Mesenchymal stem cell (in vitro differentiated cells and primary cell): Measurements from ENCODE around the gene PARD3.

Source experiments
- DNase-seq: peaks from one replicate; pipeline ENCODE4 v3.0.0-alpha.2; 2013
- H2AFZ ChIP-seq: one replicate; pipeline ENCODE4 v1.6.1; 2013; ENCODE audit warnings: low read depth, mild to moderate bottlenecking, control low read depth, inconsistent platforms, low read length, moderate library complexity
- H2AK5ac ChIP-seq: 2 replicates; pipeline ENCODE4 v1.6.1; 2013; ENCODE audit warnings: low read length, moderate library complexity, mild to moderate bottlenecking, inconsistent platforms; ENCODE audit not compliant: severe bottlenecking
- H2BK120ac ChIP-seq: one replicate; pipeline ENCODE4 v1.6.1; 2013; ENCODE audit warnings: low read depth, mild to moderate bottlenecking, inconsistent platforms, low read length, moderate library complexity
- H2BK12ac ChIP-seq, 2 experiments: one replicate each; pipeline ENCODE4 v1.6.1; 2013; ENCODE audit warnings: inconsistent platforms in 2 of 2, low read length in 2 of 2, mild to moderate bottlenecking in 2 of 2, moderate library complexity in 2 of 2, control low read depth in 1 of 2
- H2BK15ac ChIP-seq: one replicate; pipeline ENCODE4 v1.6.1; 2013; ENCODE audit warnings: mild to moderate bottlenecking, low read depth, inconsistent platforms; ENCODE audit not compliant: poor library complexity, severe bottlenecking
- H2BK5ac ChIP-seq: 2 replicates; pipeline ENCODE4 v1.6.1; 2013; ENCODE audit warnings: low read depth, mild to moderate bottlenecking, low read length, control low read depth, inconsistent platforms; ENCODE audit not compliant: poor library complexity, severe bottlenecking
- H3K14ac ChIP-seq, 2 experiments: one replicate each; pipeline ENCODE4 v1.6.1; 2013; ENCODE audit warnings: inconsistent platforms in 2 of 2, low read length in 2 of 2, control low read depth in 1 of 2, mild to moderate bottlenecking in 1 of 2, moderate library complexity in 1 of 2
- H3K18ac ChIP-seq, 2 experiments: one replicate each; pipeline ENCODE4 v1.6.1; 2013; ENCODE audit warnings: inconsistent platforms in 2 of 2, low read length in 2 of 2, control low read depth in 1 of 2, low read depth in 1 of 2, mild to moderate bottlenecking in 1 of 2
- H3K23ac ChIP-seq, 2 experiments: one replicate each; pipeline ENCODE4 v1.6.1; 2013; ENCODE audit warnings: inconsistent platforms in 2 of 2, low read length in 2 of 2, mild to moderate bottlenecking in 2 of 2, moderate library complexity in 2 of 2, control low read depth in 1 of 2
- H3K27ac ChIP-seq: 2 replicates; pipeline ENCODE4 v1.5.1; 2013; ENCODE audit warnings: mild to moderate bottlenecking, moderate library complexity, low read length, control low read depth, inconsistent platforms; ENCODE audit not compliant: poor library complexity, severe bottlenecking
- H3K27me3 ChIP-seq, 2 experiments: 2 replicates each; pipeline versions ENCODE4 v1.6.1 to v1.7.0; 2013; ENCODE audit warnings: low read length in 2 of 2, mild to moderate bottlenecking in 2 of 2, moderate library complexity in 2 of 2, control low read depth in 1 of 2, inconsistent platforms in 1 of 2; ENCODE audit not compliant: control insufficient read depth in 1 of 2, insufficient read depth in 1 of 2
- H3K36me3 ChIP-seq, 2 experiments: 2 replicates each; pipeline versions ENCODE4 v1.6.1 to v1.7.0; 2013; ENCODE audit warnings: low read length in 2 of 2, control low read depth in 1 of 2, inconsistent platforms in 1 of 2, low read depth in 1 of 2, mild to moderate bottlenecking in 1 of 2; ENCODE audit not compliant: insufficient read depth in 2 of 2, control insufficient read depth in 1 of 2
- H3K4ac ChIP-seq, 2 experiments: one replicate each; pipeline ENCODE4 v1.6.1; 2013; ENCODE audit warnings: inconsistent platforms in 2 of 2, low read length in 2 of 2, mild to moderate bottlenecking in 2 of 2, moderate library complexity in 2 of 2, control low read depth in 1 of 2, low read depth in 1 of 2
- H3K4me1 ChIP-seq: 2 replicates; pipeline ENCODE4 v1.6.1; 2013; ENCODE audit warnings: low read depth, low read length, control low read depth; ENCODE audit not compliant: control insufficient read depth, insufficient read depth
- H3K4me2 ChIP-seq: 2 replicates; pipeline ENCODE4 v1.6.1; 2013; ENCODE audit warnings: low read length, mild to moderate bottlenecking, inconsistent platforms; ENCODE audit not compliant: poor library complexity, severe bottlenecking
- H3K4me3 ChIP-seq, 2 experiments: 2 replicates each; pipeline versions ENCODE4 v1.5.1 to v1.7.0; 2013; ENCODE audit warnings: low read length in 2 of 2, mild to moderate bottlenecking in 2 of 2, control low read depth in 1 of 2, low read depth in 1 of 2; ENCODE audit not compliant: insufficient read depth in 1 of 2
- H3K79me1 ChIP-seq: replicated peaks from 2 replicates; pipeline ENCODE4 v1.6.1; 2013; ENCODE audit warnings: mild to moderate bottlenecking, control low read depth, low read length, inconsistent platforms; ENCODE audit not compliant: poor library complexity, severe bottlenecking
- H3K9ac ChIP-seq: 2 replicates; pipeline ENCODE4 v1.7.0; 2013; ENCODE audit warnings: mild to moderate bottlenecking, low read length, moderate library complexity
- H3K9me3 ChIP-seq: 2 replicates; pipeline ENCODE4 v1.7.0; 2013; ENCODE audit warnings: mild to moderate bottlenecking, low read length; ENCODE audit not compliant: control insufficient read depth
- H4K8ac ChIP-seq: one replicate; pipeline ENCODE4 v1.6.1; 2013; ENCODE audit warnings: inconsistent platforms, mild to moderate bottlenecking, low read length, moderate library complexity
- H4K91ac ChIP-seq: one replicate; pipeline ENCODE4 v1.6.1; 2013; ENCODE audit warnings: mild to moderate bottlenecking, low read length, inconsistent platforms
- WGBS: methylation state at CpG from one replicate; pipeline ENCODE4 v1.1.7; 2013; ENCODE audit warnings: mixed read lengths; 5-methylcytosine and 5-hydroxymethylcytosine counted together

PARD3 gene

DNA sequence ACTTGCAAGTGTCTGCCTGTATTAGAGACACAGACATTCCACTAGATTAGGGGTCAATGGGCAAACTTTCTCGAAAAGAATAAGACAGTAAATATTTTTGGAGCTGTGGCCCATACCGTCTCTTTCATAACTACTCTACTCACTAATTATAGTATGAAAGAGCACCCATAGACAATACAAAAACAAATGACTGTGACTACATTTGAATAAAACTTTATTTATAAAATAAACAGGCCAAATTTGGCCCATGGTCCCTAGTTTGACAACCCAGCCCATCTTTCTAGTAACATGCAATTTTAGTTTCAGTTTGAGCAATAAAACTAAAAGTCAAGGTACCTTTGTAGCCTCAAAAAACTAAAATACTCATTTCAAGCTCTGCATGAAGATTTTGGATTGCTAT lies 294.6 kb downstream of the PARD3 start:
- no peak overlapping the region for H3K23ac ChIP-seq
- no peak overlapping the region for H3K14ac ChIP-seq
- H3K4me1 ChIP-seq, result no peaks in the 10 kb centered on the region
- no peak overlapping the region for H3K9ac ChIP-seq
- peaks cover 14% of the 10 kb centered on the region for H3K79me1 ChIP-seq
- no peak overlapping the region for H2BK12ac ChIP-seq
- WGBS, result 94% methylated on average over 2 of the region's 2 CpGs
- H3K9me3 ChIP-seq, result no peaks in the 10 kb centered on the region
- no peak for DNase-seq
- no peaks in the 10 kb centered on the region for H3K36me3 ChIP-seq
- H3K4me3 ChIP-seq, result no peak overlapping the region
- no peak overlapping the region for H4K91ac ChIP-seq
- no peak overlapping the region for H2BK120ac ChIP-seq
- H4K8ac ChIP-seq, result no peak overlapping the region
- H2BK15ac ChIP-seq, result no peak overlapping the region
- H2BK5ac ChIP-seq, result no peak overlapping the region
- H3K4me2 ChIP-seq, result no peak overlapping the region
- no peak overlapping the region for H2AFZ ChIP-seq
- H3K4ac ChIP-seq, result no peak overlapping the region
- H3K27ac ChIP-seq, result no peak overlapping the region
- no peak overlapping the region for H3K18ac ChIP-seq
- no peak overlapping the region for H2AK5ac ChIP-seq
- no peaks in the 10 kb centered on the region for H3K27me3 ChIP-seq

- H2AK5ac ChIP-seq, result no peak overlapping the region
- no peak overlapping the region for H3K9ac ChIP-seq
- no peak overlapping the region for H3K27ac ChIP-seq
- H2BK120ac ChIP-seq, result no peak overlapping the region
- H3K4me3 ChIP-seq, result no peak overlapping the region
- H3K27me3 ChIP-seq, result no peaks in the 10 kb centered on the region
- H3K14ac ChIP-seq, result no peak overlapping the region
- H3K23ac ChIP-seq, result no peak overlapping the region
- no peak overlapping the region for H4K91ac ChIP-seq
- H3K79me1 ChIP-seq, result peaks cover 17% of the 10 kb centered on the region
- WGBS, result 96% methylated on average over 6 of the region's 7 CpGs
- no peaks in the 10 kb centered on the region for H3K4me1 ChIP-seq
- H3K9me3 ChIP-seq, result no peaks in the 10 kb centered on the region
- H3K36me3 ChIP-seq, result peaks cover 0 to 3% of the 10 kb centered on the region in 2 experiments
- no peak for DNase-seq
- no peak overlapping the region for H3K18ac ChIP-seq
- no peak overlapping the region for H3K4me2 ChIP-seq
- H2BK12ac ChIP-seq, result no peak overlapping the region
- H2BK15ac ChIP-seq, result no peak overlapping the region
- H2BK5ac ChIP-seq, result no peak overlapping the region
- no peak overlapping the region for H3K4ac ChIP-seq
- H2AFZ ChIP-seq, result no peak overlapping the region
- no peak overlapping the region for H4K8ac ChIP-seq
These were observed 295.0 kb downstream of the PARD3 start for GRCh38 chr10:34520084-34520483.

DNA sequence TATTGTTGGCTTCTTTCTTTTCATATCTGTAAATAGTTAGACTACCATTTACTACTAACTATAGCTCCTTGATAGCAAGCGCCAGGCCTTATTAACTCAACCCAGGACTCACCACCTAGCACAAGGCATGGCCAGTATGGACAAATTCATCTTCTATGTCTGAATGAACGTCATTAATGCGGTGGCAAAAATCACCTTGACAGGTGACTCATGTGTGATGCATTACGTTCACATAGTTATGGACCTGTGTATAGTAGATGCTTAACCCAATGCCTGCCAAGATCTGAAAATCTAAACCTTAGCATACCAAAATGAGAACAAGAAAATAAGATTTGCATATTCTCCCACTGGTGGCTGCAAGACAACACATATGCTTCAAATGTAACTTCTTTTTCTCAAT lies 300.8 kb downstream of the PARD3 start:
- WGBS, result 95% methylated on average over 4 of the region's 4 CpGs
- peaks cover 0 to 3% of the 10 kb centered on the region in 2 experiments for H3K36me3 ChIP-seq

GRCh38 chr10:34513636-34514035 lies 301.5 kb downstream of the PARD3 start:
- no peak overlapping the region for H3K27ac ChIP-seq
- H4K8ac ChIP-seq, result no peak overlapping the region
- peaks cover 28% of the 10 kb centered on the region for H3K79me1 ChIP-seq
- H3K14ac ChIP-seq, result no peak overlapping the region
- no peak overlapping the region for H3K18ac ChIP-seq
- no peak overlapping the region for H3K4me2 ChIP-seq
- no peak overlapping the region for H4K91ac ChIP-seq
- H2BK12ac ChIP-seq, result no peak overlapping the region
- no peak overlapping the region for H2AK5ac ChIP-seq
- DNase-seq, result no peak
- H2BK120ac ChIP-seq, result no peak overlapping the region
- H2BK15ac ChIP-seq, result no peak overlapping the region
- no peak overlapping the region for H3K9ac ChIP-seq
- H3K4me3 ChIP-seq, result no peak overlapping the region
- H3K4ac ChIP-seq, result no peak overlapping the region
- no peak overlapping the region for H2BK5ac ChIP-seq
- H3K23ac ChIP-seq, result no peak overlapping the region
- 93% methylated on average over 2 of the region's 2 CpGs for WGBS
- no peak overlapping the region for H2AFZ ChIP-seq
- H3K36me3 ChIP-seq, result peaks cover 0 to 3% of the 10 kb centered on the region in 2 experiments
- H3K9me3 ChIP-seq, result no peaks in the 10 kb centered on the region
- no peaks in the 10 kb centered on the region for H3K27me3 ChIP-seq
- H3K4me1 ChIP-seq, result no peaks in the 10 kb centered on the region

More for the DNA sequence above, 300.8 kb downstream of the PARD3 start:
- no peak overlapping the region for H2AK5ac ChIP-seq
- no peak overlapping the region for H2BK15ac ChIP-seq
- no peak overlapping the region for H3K4me2 ChIP-seq
- H2BK120ac ChIP-seq, result no peak overlapping the region
- DNase-seq, result no peak
- no peak overlapping the region for H3K4me3 ChIP-seq
- H3K27ac ChIP-seq, result no peak overlapping the region
- H3K9me3 ChIP-seq, result no peaks in the 10 kb centered on the region
- no peak overlapping the region for H4K8ac ChIP-seq
- no peak overlapping the region for H4K91ac ChIP-seq
- no peak overlapping the region for H3K14ac ChIP-seq
- H3K4me1 ChIP-seq, result no peaks in the 10 kb centered on the region
- no peak overlapping the region for H3K18ac ChIP-seq
- no peak overlapping the region for H2AFZ ChIP-seq
- H2BK5ac ChIP-seq, result no peak overlapping the region
- H3K79me1 ChIP-seq, result peaks cover 25% of the 10 kb centered on the region
- no peak overlapping the region for H3K4ac ChIP-seq
- no peak overlapping the region for H2BK12ac ChIP-seq
- no peak overlapping the region for H3K9ac ChIP-seq
- H3K23ac ChIP-seq, result no peak overlapping the region
- H3K27me3 ChIP-seq, result no peaks in the 10 kb centered on the region
